HepG2 (cell line): ENCODE results near the gene C20orf202. TPM values are rescaled to one million over a fixed set of nuclear protein-coding genes. Genes with fewer than 3 reads are reported as not detected.
A peak's percentile ranks its signal among the peaks of the same experiment; 100 is the strongest.

Experiments used
- ATAC-seq: fragments of 200-7000 bp; cut with Tn5 transposase; 3 replicates; pipeline ENCODE4 v1.9.1; 2020; ENCODE audit warnings: mild to moderate bottlenecking, moderate library complexity
- BruUV-seq: library from RNA; stranded (reverse); fragments of 400-500 nt; replicated peaks from 2 replicates; lab custom pipeline; 2021; lab: Mats Ljungman, UMichigan
- CTCF ChIA-PET: fragments of 300-600 bp; formaldehyde crosslinking; extraction: SDS; loops from one replicate; lab custom pipeline; 2021; ENCODE audit warnings: low total read pairs, inconsistent platforms, low intra/inter-chr PET ratio; lab: Yijun Ruan, JAX
- POLR2A ChIA-PET: fragments of 350-600 bp; sonication (Branson Sonifier 250); formaldehyde crosslinking; loops from one replicate; lab custom pipeline; 2020; ENCODE audit warnings: antibody characterized with exemption, inconsistent platforms; lab: Yijun Ruan, JAX
- DNase-seq: peaks from one replicate; pipeline ENCODE4 v3.0.0-alpha.2; 2015; ENCODE audit warnings: low spot score
- FAIRE-seq: peaks from 3 replicates; lab custom pipeline; 2011; peaks lifted over from hg19 to GRCh38; lab: Jason Lieb, UNC
- H2AFZ ChIP-seq: one replicate; pipeline ENCODE4 v1.6.1; 2011; ENCODE audit warnings: low read length, inconsistent platforms
- H3K27ac ChIP-seq: fragments of 300-600 bp; 3 replicates; pipeline ENCODE4 v1.8.0; 2011; ENCODE audit warnings: mixed run types, mild to moderate bottlenecking, mixed read lengths, low read length, inconsistent platforms; ENCODE audit not compliant: insufficient read depth; ENCODE audit errors: extremely low read length
- H3K27me3 ChIP-seq, 2 experiments: fragments of 200-600 bp in 1 of 2; 2 replicates in 1 of 2; 3 replicates in 1 of 2; pipeline versions ENCODE4 v1.6.0 to v1.8.0; 2011; ENCODE audit warnings: low read length in 2 of 2, mild to moderate bottlenecking in 2 of 2, moderate library complexity in 2 of 2, inconsistent platforms in 1 of 2; ENCODE audit not compliant: insufficient read depth in 2 of 2, control insufficient read depth in 1 of 2
- H3K36me3 ChIP-seq, 2 experiments: fragments of 200-600 bp in 1 of 2; replicated peaks in 1 of 2; 2 replicates in 1 of 2; 3 replicates in 1 of 2; pipeline versions ENCODE4 v1.5.1 to v1.8.0; 2011; ENCODE audit warnings: low read length in 2 of 2, inconsistent platforms in 1 of 2; ENCODE audit not compliant: insufficient read depth in 2 of 2, control insufficient read depth in 1 of 2
- H3K4me1 ChIP-seq: 2 replicates; pipeline ENCODE4 v1.5.1; 2012; ENCODE audit warnings: low read length, inconsistent platforms; ENCODE audit not compliant: insufficient read depth
- H3K4me2 ChIP-seq: 2 replicates; pipeline ENCODE4 v1.6.0; 2011; ENCODE audit warnings: low read depth, low read length, inconsistent platforms
- H3K4me3 ChIP-seq, 3 experiments: fragments of 200-600 bp in 1 of 3; sonication (generic), shearing (Covaris generic) in 1 of 3; replicated peaks in 1 of 3; 2 replicates each; pipeline ENCODE4 v1.5.1; 2011 to 2016; ENCODE audit warnings: low read length in 3 of 3, inconsistent platforms in 2 of 3, low read depth in 2 of 3, mild to moderate bottlenecking in 2 of 3, control low read depth in 1 of 3, mixed read lengths in 1 of 3; ENCODE audit not compliant: insufficient read depth in 1 of 3
- H3K79me2 ChIP-seq: one replicate; pipeline ENCODE4 v1.6.1; 2011; ENCODE audit warnings: low read length, inconsistent platforms; ENCODE audit not compliant: insufficient read depth
- H3K9ac ChIP-seq: 2 replicates; pipeline ENCODE4 v1.6.0; 2011; ENCODE audit warnings: mild to moderate bottlenecking, low read depth, low read length, inconsistent platforms; ENCODE audit not compliant: insufficient read depth
- H3K9me3 ChIP-seq: 2 replicates; pipeline ENCODE4 v1.5.1; 2012; ENCODE audit warnings: mild to moderate bottlenecking, low read length
- H4K20me1 ChIP-seq: 2 replicates; pipeline ENCODE4 v1.6.0; 2011; ENCODE audit warnings: inconsistent platforms, mild to moderate bottlenecking, low read length, moderate library complexity; ENCODE audit not compliant: insufficient read depth
- AGO1 ChIP-seq: fragments of 200-400 bp; formaldehyde crosslinking; IDR thresholded peaks from 2 replicates; pipeline ENCODE4 v1.6.1; 2017; ENCODE audit warnings: mild to moderate bottlenecking, low read depth, low read length, moderate library complexity; ENCODE audit not compliant: poor library complexity, severe bottlenecking
- ASH2L ChIP-seq: fragments of 300-600, 200-600 bp; sonication (generic); IDR thresholded peaks from 2 replicates; pipeline ENCODE4 v1.7.0; 2017; ENCODE audit warnings: low read depth, mild to moderate bottlenecking, moderate library complexity, mixed read lengths, low read length; ENCODE audit not compliant: insufficient read length
- HOXA5 ChIP-seq: sonication (generic); formaldehyde crosslinking; IDR thresholded peaks from 2 replicates; pipeline ENCODE4 v1.4.0; 2020; ENCODE audit warnings: missing genetic modification reagents
- KDM6A ChIP-seq: IDR thresholded peaks from 2 replicates; pipeline ENCODE4 v1.6.1; 2016; ENCODE audit warnings: low read depth
- MATR3 ChIP-seq: sonication (generic); formaldehyde crosslinking; IDR thresholded peaks from 2 replicates; pipeline ENCODE4 v1.4.0; 2020; ENCODE audit warnings: missing genetic modification reagents
- MXD4 ChIP-seq: IDR thresholded peaks from 2 replicates; pipeline ENCODE4 v1.6.1; 2016; ENCODE audit warnings: mild to moderate bottlenecking, missing biosample characterization, missing genetic modification reagents
- RBM39 ChIP-seq: fragments of 200-400 bp; formaldehyde crosslinking; IDR thresholded peaks from one replicate; pipeline ENCODE4 v1.6.1; 2018; ENCODE audit warnings: antibody characterized with exemption, mild to moderate bottlenecking, low read depth, low read length; ENCODE audit not compliant: poor library complexity, severe bottlenecking
- SMC3 ChIP-seq: IDR thresholded peaks from 2 replicates; pipeline ENCODE4 v1.6.1; 2011; ENCODE audit warnings: low read length, improper control_type of control experiment
- ZBTB38 ChIP-seq: sonication (generic); formaldehyde crosslinking; IDR thresholded peaks from 2 replicates; pipeline ENCODE4 v1.5.1; 2020; ENCODE audit warnings: mild to moderate bottlenecking, missing genetic modification reagents
- ZNF263 ChIP-seq: sonication (generic); formaldehyde crosslinking; IDR thresholded peaks from 2 replicates; pipeline ENCODE4 v1.4.0; 2020; ENCODE audit warnings: missing genetic modification reagents
- ZNF564 ChIP-seq: sonication (generic); formaldehyde crosslinking; IDR thresholded peaks from 2 replicates; pipeline ENCODE4 v1.8.1; 2023; ENCODE audit warnings: mild to moderate bottlenecking, missing genetic modification reagents
- ZNF672 ChIP-seq: sonication (generic); formaldehyde crosslinking; IDR thresholded peaks from 2 replicates; pipeline ENCODE4 v1.8.1; 2022; ENCODE audit warnings: missing genetic modification reagents
- ZNF737 ChIP-seq: sonication (generic); formaldehyde crosslinking; IDR thresholded peaks from 2 replicates; pipeline ENCODE4 v1.5.0; 2020; ENCODE audit warnings: missing genetic modification reagents, mild to moderate bottlenecking, borderline replicate concordance
- ZNF768 ChIP-seq: sonication (generic); formaldehyde crosslinking; IDR thresholded peaks from 2 replicates; pipeline ENCODE4 v1.4.0; 2020; ENCODE audit warnings: missing genetic modification reagents
- ZNF891 ChIP-seq: sonication (generic); formaldehyde crosslinking; IDR thresholded peaks from 2 replicates; pipeline ENCODE4 v1.5.0; 2020; ENCODE audit warnings: mild to moderate bottlenecking, missing genetic modification reagents
- WGBS: methylation state at CpG from one replicate; pipeline ENCODE4 v1.1.6; 2017; ENCODE audit warnings: low lambda C conversion rate; 5-methylcytosine and 5-hydroxymethylcytosine counted together
- in situ Hi-C: cut with HindIII; loops from 2 replicates; pipeline ENCODE4 v1.10.0; 2017; ENCODE audit warnings: low pct_unique_long_range_greater_than_20kb; ENCODE audit not compliant: extremely low pct_ligation_motif_present
- intact Hi-C: fragments of 100-400 bp; cut with micrococcal nuclease; formaldehyde crosslinking; loops from one replicate; pipeline ENCODE4 v1.10.0; 2022; ENCODE audit not compliant: unreplicated experiment
- polyA plus RNA-seq, 8 experiments: library from polyadenylated mRNA; depleted of rRNA in 3 of 8; stranded (reverse) in 7 of 8; unstranded in 1 of 8; fragments of >200 nt; fragmentation: Illumina TruSeq in 4 of 8; extraction: Trizol in 4 of 8; gene quantifications; 2 replicates each; pipeline versions ENCODE4 v1.2.1 to v1.2.3, GENCODE V29; 2011 to 2016; ENCODE audit warnings: low read depth in 4 of 8, missing spikeins in 1 of 8, mixed read lengths in 1 of 8; ENCODE audit not compliant: insufficient read depth in 1 of 8
- total RNA-seq, 5 experiments: library from RNA; depleted of rRNA; stranded (reverse); fragments of >200 nt; fragmentation: Illumina TruSeq; extraction: Trizol; gene quantifications; 2 replicates each; pipeline ENCODE4 v1.2.3, GENCODE V29; 2016; ENCODE audit warnings: low read depth in 1 of 5
- TF ChIP-seq, protein P1 (sequence below): sonication (generic); formaldehyde crosslinking; IDR thresholded peaks from 2 replicates; pipeline ENCODE4 v1.8.1; 2022; ENCODE audit warnings: mild to moderate bottlenecking, missing genetic modification reagents
- TF ChIP-seq, protein P2 (sequence below): IDR thresholded peaks from 2 replicates; pipeline ENCODE4 v1.6.1; 2016; ENCODE audit warnings: missing genetic modification reagents, missing compliant biosample characterization
- TF ChIP-seq, protein P3 (sequence below): sonication (generic); formaldehyde crosslinking; IDR thresholded peaks from 2 replicates; pipeline ENCODE4 v1.4.0; 2020; ENCODE audit warnings: missing genetic modification reagents
- TF ChIP-seq, protein P4 (sequence below): sonication (generic); formaldehyde crosslinking; IDR thresholded peaks from 2 replicates; pipeline ENCODE4 v1.8.1; 2023; ENCODE audit warnings: missing genetic modification reagents, inconsistent platforms, borderline replicate concordance

The C20orf202 gene
- total and polyA plus RNA-seq, 2 of the 13 experiments (the other 11 are each of a cell fraction or from before 2014, with no cell fraction given): 0.20 to 1.2 TPM

DNA sequence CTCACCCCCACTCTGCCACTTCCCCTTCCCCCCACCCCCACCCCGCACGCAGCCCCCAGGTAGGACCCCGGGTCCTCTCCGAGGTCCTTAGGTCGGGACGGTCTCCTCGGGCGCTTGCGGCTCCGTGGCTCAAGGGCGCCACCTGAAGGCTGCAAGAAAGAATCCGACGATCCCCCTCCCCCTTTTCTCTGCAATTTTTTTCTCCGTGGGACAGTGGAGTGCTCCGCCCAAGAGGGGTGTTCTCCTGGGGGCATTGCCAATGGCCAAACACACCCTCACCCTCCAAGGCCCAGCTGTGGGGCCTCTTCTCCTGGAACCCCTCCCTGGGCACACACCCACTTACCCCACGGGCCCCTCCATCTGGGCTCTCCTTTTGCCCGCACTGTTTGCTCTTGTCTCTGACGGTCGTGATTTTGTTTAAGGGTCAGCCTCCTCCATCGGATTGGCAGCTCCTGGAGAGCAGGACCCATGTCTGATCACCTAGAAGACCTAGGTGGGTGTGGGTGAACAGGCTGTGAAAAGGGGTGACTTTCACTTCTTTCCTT, 17.4 kb upstream of the C20orf202 start (continued):
- TF ChIP-seq, protein P1, sequence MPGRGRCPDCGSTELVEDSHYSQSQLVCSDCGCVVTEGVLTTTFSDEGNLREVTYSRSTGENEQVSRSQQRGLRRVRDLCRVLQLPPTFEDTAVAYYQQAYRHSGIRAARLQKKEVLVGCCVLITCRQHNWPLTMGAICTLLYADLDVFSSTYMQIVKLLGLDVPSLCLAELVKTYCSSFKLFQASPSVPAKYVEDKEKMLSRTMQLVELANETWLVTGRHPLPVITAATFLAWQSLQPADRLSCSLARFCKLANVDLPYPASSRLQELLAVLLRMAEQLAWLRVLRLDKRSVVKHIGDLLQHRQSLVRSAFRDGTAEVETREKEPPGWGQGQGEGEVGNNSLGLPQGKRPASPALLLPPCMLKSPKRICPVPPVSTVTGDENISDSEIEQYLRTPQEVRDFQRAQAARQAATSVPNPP: no peak
- TF ChIP-seq MATR3 (CRISPR knock-in tag) (no peak), ZNF768 (CRISPR knock-in tag) (no peak; the same call in 1 of the 2 replicates)
- TF ChIP-seq, all 625 proteins: peak for 96

DNA sequence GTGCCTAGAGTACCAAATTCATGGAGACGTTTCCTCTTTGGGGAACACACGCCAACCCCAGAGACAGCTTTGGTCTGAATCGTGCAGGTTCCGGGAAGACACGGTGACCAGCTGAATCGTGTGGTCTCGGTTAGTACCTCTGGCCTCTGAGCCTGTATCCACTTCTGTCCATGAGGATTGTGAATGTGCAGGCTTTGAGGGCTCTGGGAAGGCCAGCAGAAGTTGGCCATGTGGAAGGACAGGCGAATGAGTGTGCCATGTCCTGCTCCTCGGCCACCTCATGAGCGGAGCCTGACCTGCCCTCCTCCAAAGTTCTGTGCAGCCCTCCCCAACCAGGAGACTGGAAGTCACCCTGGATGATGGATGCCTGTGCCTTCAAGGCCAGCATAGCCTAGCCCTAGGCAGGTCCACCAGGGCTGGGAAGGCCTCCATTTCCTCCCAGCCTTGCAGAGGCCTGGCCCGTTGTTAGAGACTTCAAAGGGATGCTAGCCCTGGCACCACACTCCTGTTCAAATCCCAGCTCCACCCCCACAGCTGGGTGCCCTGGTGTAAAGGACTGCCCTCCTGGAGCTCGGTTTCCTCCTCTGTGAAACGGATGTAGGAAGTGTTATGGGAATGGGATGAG, 16.8 kb upstream of the C20orf202 start:
- in situ Hi-C loops (loop anchor here (5.0 to 10.0 kb wide), 3 partner anchors 69 to 372 kb away; partner anchors contain the start of gene PSMF1), intact Hi-C loops (loop anchor here (2.0 to 10.0 kb wide), 3 partner anchors 68 to 372 kb away; partner anchors contain the start of gene PSMF1)
- Histone ChIP-seq H2AFZ (peak overlapping the region; percentile 54), H3K4me2 (peak overlapping the region; percentile 94), H3K27me3 (no peaks in the 10 kb centered on the region; a peak in 1 of 5 replicates), H3K9ac (peak overlapping the region; percentile 69), H3K4me1 (peaks cover 60% of the 10 kb centered on the region), H3K9me3 (no peaks in the 10 kb centered on the region), H3K79me2 (no peaks in the 10 kb centered on the region), H4K20me1 (no peaks in the 10 kb centered on the region), H3K36me3 (no peaks in the 10 kb centered on the region), H3K4me3 (peak overlapping the region; percentile 56 to 75 (median 69)), H3K27ac (peak overlapping the region; percentile 68)
- BruUV-seq: no TSS peak
- ATAC-seq (peak; percentile 30), FAIRE-seq (no peak), DNase-seq (peak; percentile 45)
- ChIA-PET POLR2A (interaction anchor here (1.6 kb wide), 1 partner anchor 139 kb away, joined by 6 read pairs; no protein-coding TSS in a partner anchor), CTCF (interaction anchor here (1.6 to 2.7 kb wide), 3 partner anchors 26 to 371 kb away, joined by 4 to 12 read pairs (median 5); no protein-coding TSS in a partner anchor)
- WGBS: 10% methylated on average over 13 of the region's 13 CpGs
- TF ChIP-seq KDM6A (CRISPR knock-in tag) (no peak), SMC3 (no peak), HOXA5 (CRISPR knock-in tag) (no peak), ZNF672 (CRISPR knock-in tag) (no peak), ZNF564 (no peak), ZNF737 (no peak), MXD4 (CRISPR knock-in tag) (no peak), AGO1 (no peak), ASH2L (no peak), ZNF891 (CRISPR knock-in tag) (peak; percentile 54; the same call in 1 of the 2 replicates), ZNF263 (no peak), ZBTB38 (CRISPR knock-in tag) (peak; percentile 32; the same call in 1 of the 2 replicates), RBM39 (peak; percentile 23)
- TF ChIP-seq, protein P2, sequence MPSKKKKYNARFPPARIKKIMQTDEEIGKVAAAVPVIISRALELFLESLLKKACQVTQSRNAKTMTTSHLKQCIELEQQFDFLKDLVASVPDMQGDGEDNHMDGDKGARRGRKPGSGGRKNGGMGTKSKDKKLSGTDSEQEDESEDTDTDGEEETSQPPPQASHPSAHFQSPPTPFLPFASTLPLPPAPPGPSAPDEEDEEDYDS (CRISPR knock-in tag): no peak
- TF ChIP-seq, protein P3, sequence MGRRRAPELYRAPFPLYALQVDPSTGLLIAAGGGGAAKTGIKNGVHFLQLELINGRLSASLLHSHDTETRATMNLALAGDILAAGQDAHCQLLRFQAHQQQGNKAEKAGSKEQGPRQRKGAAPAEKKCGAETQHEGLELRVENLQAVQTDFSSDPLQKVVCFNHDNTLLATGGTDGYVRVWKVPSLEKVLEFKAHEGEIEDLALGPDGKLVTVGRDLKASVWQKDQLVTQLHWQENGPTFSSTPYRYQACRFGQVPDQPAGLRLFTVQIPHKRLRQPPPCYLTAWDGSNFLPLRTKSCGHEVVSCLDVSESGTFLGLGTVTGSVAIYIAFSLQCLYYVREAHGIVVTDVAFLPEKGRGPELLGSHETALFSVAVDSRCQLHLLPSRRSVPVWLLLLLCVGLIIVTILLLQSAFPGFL (CRISPR knock-in tag): no peak
- TF ChIP-seq, protein P4, sequence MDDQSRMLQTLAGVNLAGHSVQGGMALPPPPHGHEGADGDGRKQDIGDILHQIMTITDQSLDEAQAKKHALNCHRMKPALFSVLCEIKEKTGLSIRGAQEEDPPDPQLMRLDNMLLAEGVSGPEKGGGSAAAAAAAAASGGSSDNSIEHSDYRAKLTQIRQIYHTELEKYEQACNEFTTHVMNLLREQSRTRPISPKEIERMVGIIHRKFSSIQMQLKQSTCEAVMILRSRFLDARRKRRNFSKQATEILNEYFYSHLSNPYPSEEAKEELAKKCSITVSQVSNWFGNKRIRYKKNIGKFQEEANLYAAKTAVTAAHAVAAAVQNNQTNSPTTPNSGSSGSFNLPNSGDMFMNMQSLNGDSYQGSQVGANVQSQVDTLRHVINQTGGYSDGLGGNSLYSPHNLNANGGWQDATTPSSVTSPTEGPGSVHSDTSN (CRISPR knock-in tag): no peak
